ENCODE results near the gene TMEM259.

Gene TMEM259

GRCh38 chr19:993361-993830, 27.5 kb downstream of the TMEM259 start:
- DNase-seq: no peak
- H3K4me3 ChIP-seq (ENCODE audit: low read depth, low read length): no peak overlapping the region
- in situ Hi-C loops (cut with HindIII; ENCODE audit: low pct_ligation_motif_present, low sequenced_read_pairs): no loop called here
- H3K27ac ChIP-seq: no peak overlapping the region
- peaks cover 29% of the 10 kb centered on the region for H3K36me3 ChIP-seq (replicated peaks)
- no peak for TF ChIP-seq CTCF (IDR thresholded peaks at IDR 0.05; ENCODE audit: low read depth, low read length, missing control alignments)
- H3K27me3 ChIP-seq (replicated peaks): peaks cover 22% of the 10 kb centered on the region

- Histone ChIP-seq H3K4me3 (ENCODE audit: low read depth, low read length) (no peak overlapping the region), H3K36me3 (replicated peaks) (peaks cover 31% of the 10 kb centered on the region), H3K27me3 (replicated peaks) (peaks cover 16% of the 10 kb centered on the region), H3K27ac (no peak overlapping the region)
- no peak for DNase-seq
- in situ Hi-C loops (cut with HindIII; ENCODE audit: low pct_ligation_motif_present, low sequenced_read_pairs): no loop called here
- no peak for TF ChIP-seq CTCF (IDR thresholded peaks at IDR 0.05; ENCODE audit: low read depth, low read length, missing control alignments)
Measured at GRCh38 chr19:992670-993055, 28.3 kb downstream of the TMEM259 start.

- Histone ChIP-seq H3K27ac (no peak overlapping the region), H3K36me3 (replicated peaks) (peaks cover 31% of the 10 kb centered on the region), H3K4me3 (ENCODE audit: low read depth, low read length) (no peak overlapping the region), H3K27me3 (replicated peaks) (peaks cover 13% of the 10 kb centered on the region)
- in situ Hi-C loops (cut with HindIII; ENCODE audit: low pct_ligation_motif_present, low sequenced_read_pairs): no loop called here
- no peak for DNase-seq
- no peak for TF ChIP-seq CTCF (IDR thresholded peaks at IDR 0.05; ENCODE audit: low read depth, low read length, missing control alignments)
Measured at GRCh38 chr19:991932-992669, 28.8 kb downstream of the TMEM259 start.

GRCh38 chr19:991174-991931, 29.6 kb downstream of the TMEM259 start:
- no peak for TF ChIP-seq CTCF (IDR thresholded peaks at IDR 0.05; ENCODE audit: low read depth, low read length, missing control alignments)
- Histone ChIP-seq H3K27me3 (replicated peaks) (peaks cover 5% of the 10 kb centered on the region), H3K27ac (no peak overlapping the region), H3K4me3 (ENCODE audit: low read depth, low read length) (no peak overlapping the region), H3K36me3 (replicated peaks) (peaks cover 31% of the 10 kb centered on the region)
- in situ Hi-C loops (cut with HindIII; ENCODE audit: low pct_ligation_motif_present, low sequenced_read_pairs): no loop called here
- peak; percentile 22 for DNase-seq

- in situ Hi-C loops (cut with HindIII; ENCODE audit: low pct_ligation_motif_present, low sequenced_read_pairs): no loop called here
Measured at GRCh38 chr19:990746-991145, 30.2 kb downstream of the TMEM259 start.

More at GRCh38 chr19:990746-991145, 30.2 kb downstream of the TMEM259 start:
- H3K36me3 ChIP-seq (replicated peaks): peaks cover 34% of the 10 kb centered on the region
- no peak for DNase-seq
- no peak for TF ChIP-seq CTCF (IDR thresholded peaks at IDR 0.05; ENCODE audit: low read depth, low read length, missing control alignments)
- H3K4me3 ChIP-seq (ENCODE audit: low read depth, low read length): no peak overlapping the region
- no peak overlapping the region for H3K27ac ChIP-seq
- no peaks in the 10 kb centered on the region for H3K27me3 ChIP-seq (replicated peaks)

All from brain microvascular endothelial cell (primary cell).